PC-3 (cell line): ENCODE measurements around the gene KRT24.

Experiments used
- EZH2 ChIP-seq: fragments of 300-600 bp; sonication (generic); IDR thresholded peaks from one replicate; pipeline ENCODE4 v1.6.1; 2017; ENCODE audit warnings: antibody characterized with exemption, mild to moderate bottlenecking, low read length; ENCODE audit not compliant: unreplicated experiment
- EZH2phosphoT487 ChIP-seq: fragments of 300-600 bp; sonication (generic); IDR thresholded peaks from 2 replicates; pipeline ENCODE4 v1.6.1; 2018; ENCODE audit warnings: mild to moderate bottlenecking, antibody characterized with exemption, low read length, borderline replicate concordance
- TF ChIP-seq, protein P1 (sequence below): fragments of 300-600 bp; sonication (generic); conservative IDR thresholded peaks from 2 replicates; pipeline ENCODE4 v1.5.1; 2017; ENCODE audit warnings: antibody characterized with exemption, low read depth, mild to moderate bottlenecking, low read length

GRCh38 chr17:40672654-40673053 lies 30.9 kb downstream of the KRT24 start:
- TF ChIP-seq EZH2phosphoT487 (no peak), EZH2 (no peak)
- TF ChIP-seq, protein P1, sequence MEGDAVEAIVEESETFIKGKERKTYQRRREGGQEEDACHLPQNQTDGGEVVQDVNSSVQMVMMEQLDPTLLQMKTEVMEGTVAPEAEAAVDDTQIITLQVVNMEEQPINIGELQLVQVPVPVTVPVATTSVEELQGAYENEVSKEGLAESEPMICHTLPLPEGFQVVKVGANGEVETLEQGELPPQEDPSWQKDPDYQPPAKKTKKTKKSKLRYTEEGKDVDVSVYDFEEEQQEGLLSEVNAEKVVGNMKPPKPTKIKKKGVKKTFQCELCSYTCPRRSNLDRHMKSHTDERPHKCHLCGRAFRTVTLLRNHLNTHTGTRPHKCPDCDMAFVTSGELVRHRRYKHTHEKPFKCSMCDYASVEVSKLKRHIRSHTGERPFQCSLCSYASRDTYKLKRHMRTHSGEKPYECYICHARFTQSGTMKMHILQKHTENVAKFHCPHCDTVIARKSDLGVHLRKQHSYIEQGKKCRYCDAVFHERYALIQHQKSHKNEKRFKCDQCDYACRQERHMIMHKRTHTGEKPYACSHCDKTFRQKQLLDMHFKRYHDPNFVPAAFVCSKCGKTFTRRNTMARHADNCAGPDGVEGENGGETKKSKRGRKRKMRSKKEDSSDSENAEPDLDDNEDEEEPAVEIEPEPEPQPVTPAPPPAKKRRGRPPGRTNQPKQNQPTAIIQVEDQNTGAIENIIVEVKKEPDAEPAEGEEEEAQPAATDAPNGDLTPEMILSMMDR = no peak
